Panc1 (cell line): ENCODE results near the gene UGT1A4.

Experiments used
- CTCF ChIP-seq: fragments of 450-650 bp; IDR thresholded peaks from 2 replicates; pipeline ENCODE4 v1.5.1; 2017; ENCODE audit warnings: mild to moderate bottlenecking
- POLR2AphosphoS5 ChIP-seq: IDR thresholded peaks from 2 replicates; pipeline ENCODE4 v1.6.1; 2012; ENCODE audit warnings: mild to moderate bottlenecking, low read depth, low read length, moderate library complexity
- SIN3A ChIP-seq: IDR thresholded peaks from 2 replicates; pipeline ENCODE4 v1.6.1; 2012; ENCODE audit warnings: low read depth, mild to moderate bottlenecking, low read length, moderate library complexity, borderline replicate concordance; ENCODE audit not compliant: insufficient read depth

- no peak for TF ChIP-seq CTCF
- no peak for TF ChIP-seq SIN3A
- TF ChIP-seq POLR2AphosphoS5: no peak
These were observed 50.7 kb downstream of the UGT1A4 start for GRCh38 chr2:233769260-233769659.
